ENCODE data around the gene MTF2.
A peak's percentile ranks its signal among the peaks of the same experiment; 100 is the strongest.
"Not testable (repeated sequence)": the region's sequence is repeated elsewhere in the genome, so short reads cannot be mapped to it uniquely, and the experiment has no call there.

MTF2 gene

GRCh38 chr1:93078986-93079654 lies at the start of gene MTF2:
TSS of gene MTF2 (plus strand) at chr1:93079283. CDS start at chr1:93079527, 244 bp downstream.
- peak; percentile 96 for DNase-seq (ENCODE audit: low spot score)

- DNase-seq (ENCODE audit: low spot score): no peak
Observed at GRCh38 chr1:93029317-93029716, 49.8 kb upstream of the MTF2 start.

- DNase-seq (ENCODE audit: low spot score): not testable (repeated sequence)
Observed at GRCh38 chr1:93030191-93030590, 48.9 kb upstream of the MTF2 start.

- no peak for DNase-seq (ENCODE audit: low spot score)
Observed at GRCh38 chr1:93031711-93032110, 47.4 kb upstream of the MTF2 start.

- no peak for DNase-seq (ENCODE audit: low spot score)
Observed at GRCh38 chr1:93033029-93033428, 46.1 kb upstream of the MTF2 start.

- no peak for DNase-seq (ENCODE audit: low spot score)
Observed at GRCh38 chr1:93033785-93034184, 45.3 kb upstream of the MTF2 start.

GRCh38 chr1:93034397-93034796 lies 44.7 kb upstream of the MTF2 start:
- DNase-seq (ENCODE audit: low spot score): no peak

GRCh38 chr1:93036672-93037071 lies 42.4 kb upstream of the MTF2 start:
- DNase-seq (ENCODE audit: low spot score): no peak

GRCh38 chr1:93042187-93043056 lies 36.7 kb upstream of the MTF2 start:
- no peak for DNase-seq (ENCODE audit: low spot score)

GRCh38 chr1:93043057-93043557 lies 36.0 kb upstream of the MTF2 start:
- DNase-seq (ENCODE audit: low spot score): no peak

GRCh38 chr1:93047618-93048017 lies 31.5 kb upstream of the MTF2 start:
- DNase-seq (ENCODE audit: low spot score): no peak

GRCh38 chr1:93051961-93052360 lies 27.1 kb upstream of the MTF2 start:
- no peak for DNase-seq (ENCODE audit: low spot score)

GRCh38 chr1:93056214-93056613 lies 22.9 kb upstream of the MTF2 start:
- DNase-seq (ENCODE audit: low spot score): peak; percentile 43

- DNase-seq (ENCODE audit: low spot score): no peak
Observed at GRCh38 chr1:93056649-93057048, 22.4 kb upstream of the MTF2 start.

GRCh38 chr1:93061895-93062792 lies 16.9 kb upstream of the MTF2 start:
- peak; percentile 46 for DNase-seq (ENCODE audit: low spot score)

- DNase-seq (ENCODE audit: low spot score): no peak
Observed at GRCh38 chr1:93076268-93076667, 2.8 kb upstream of the MTF2 start.

- no peak for DNase-seq (ENCODE audit: low spot score)
Observed at GRCh38 chr1:93078203-93078602, 880 bp upstream of the MTF2 start.

GRCh38 chr1:93078638-93078985 lies 471 bp upstream of the MTF2 start:
- no peak for DNase-seq (ENCODE audit: low spot score)

GRCh38 chr1:93079685-93080141 lies 630 bp downstream of the MTF2 start:
- DNase-seq (ENCODE audit: low spot score): peak; percentile 58

- DNase-seq (ENCODE audit: low spot score): peak; percentile 94
Observed at GRCh38 chr1:93080179-93080823, 1.2 kb downstream of the MTF2 start.

GRCh38 chr1:93081716-93082115 lies 2.6 kb downstream of the MTF2 start:
- DNase-seq (ENCODE audit: low spot score): peak; percentile 58

- DNase-seq (ENCODE audit: low spot score): no peak
Observed at GRCh38 chr1:93082313-93082712, 3.2 kb downstream of the MTF2 start.
